Measurements from ENCODE around the gene RHOD. TPM values are rescaled to one million over a fixed set of nuclear protein-coding genes. Genes with fewer than 3 reads are reported as not detected.

Gene RHOD
- total and polyA plus RNA-seq, 7 donors, result 11.2 to 24.2 (median 14.6) TPM

- Histone ChIP-seq H3K27ac (peak overlapping the region in 3 of 4 donors; percentile 69 to 87 (median 83)), H3K4me1 (peaks cover 0 to 21% (median 18%) of the 10 kb centered on the region in 4 donors), H3K27me3 (no peaks in the 10 kb centered on the region), H3K9me3 (no peaks in the 10 kb centered on the region), H3K36me3 (no peaks in the 10 kb centered on the region), H3K4me3 (no peak overlapping the region)
- TF ChIP-seq EP300 (IDR thresholded peaks at IDR 0.05) (peak in 1 of 4 donors; percentile 30), POLR2A (IDR thresholded peaks at IDR 0.05) (no peak), POLR2AphosphoS5 (IDR thresholded peaks at IDR 0.05) (peak; percentile 61 to 83 (median 74)), CTCF (IDR thresholded peaks at IDR 0.05) (no peak)
- 55 to 60% methylated on average over 1 of the region's 1 CpG for WGBS, 2 donors
- intact Hi-C loops (cut with DNase I), result loop anchor here (10.0 kb wide), 1 partner anchor 694 kb away; no protein-coding TSS in a partner anchor
- peak; percentile 62 for DNase-seq
Observed at GRCh38 chr11:67111261-67111660, 54.6 kb downstream of the RHOD start.

DNA sequence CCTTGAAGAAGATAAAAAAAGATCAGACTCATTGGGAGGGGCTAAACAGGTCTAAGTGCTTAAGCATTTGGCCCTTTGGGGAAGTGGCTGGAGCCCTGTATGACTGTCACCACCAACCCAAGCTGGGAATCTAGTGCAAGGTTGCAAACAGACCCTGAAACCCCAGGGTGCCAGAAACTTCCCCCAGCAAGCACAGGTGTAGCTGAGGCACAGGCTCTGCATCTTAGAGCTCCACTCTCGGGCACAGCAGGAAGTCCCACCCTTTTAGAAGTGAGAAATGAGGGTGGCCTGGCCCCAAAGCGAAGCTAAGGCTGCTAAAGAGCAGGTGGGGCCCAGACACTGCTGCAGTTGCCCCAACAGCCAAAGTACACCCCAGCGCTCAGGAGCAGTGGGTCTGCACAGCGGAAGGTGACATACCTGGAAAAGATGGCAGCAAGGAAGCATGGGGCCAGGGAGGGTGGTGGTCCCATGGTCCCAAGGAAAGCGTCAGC lies 56.6 kb downstream of the RHOD start:
- 75 to 93% methylated on average over 5 of the region's 5 CpGs for WGBS, 2 donors
- H3K36me3 ChIP-seq, result no peaks in the 10 kb centered on the region
- intact Hi-C loops (cut with DNase I), result loop anchor here (10.0 kb wide), 1 partner anchor 692 kb away; no protein-coding TSS in a partner anchor
- H3K4me1 ChIP-seq, result peaks cover 0 to 34% (median 30%) of the 10 kb centered on the region in 4 donors
- H3K27ac ChIP-seq, result no peak overlapping the region
- H3K4me3 ChIP-seq, result no peak overlapping the region
- no peak for TF ChIP-seq POLR2A (IDR thresholded peaks at IDR 0.05)
- no peak for TF ChIP-seq POLR2AphosphoS5 (IDR thresholded peaks at IDR 0.05)
- TF ChIP-seq CTCF (IDR thresholded peaks at IDR 0.05), result no peak
- no peak for TF ChIP-seq EP300 (IDR thresholded peaks at IDR 0.05)
- no peaks in the 10 kb centered on the region for H3K9me3 ChIP-seq
- peak; percentile 28 for DNase-seq
- no peaks in the 10 kb centered on the region for H3K27me3 ChIP-seq

- H3K27ac ChIP-seq, result no peak overlapping the region
- no peaks in the 10 kb centered on the region for H3K36me3 ChIP-seq
- no peak overlapping the region for H3K4me3 ChIP-seq
- TF ChIP-seq EP300 (IDR thresholded peaks at IDR 0.05) (no peak), POLR2AphosphoS5 (IDR thresholded peaks at IDR 0.05) (no peak), POLR2A (IDR thresholded peaks at IDR 0.05) (no peak), CTCF (IDR thresholded peaks at IDR 0.05) (no peak)
- intact Hi-C loops (cut with DNase I), result loop anchor here (10.0 kb wide), 1 partner anchor 690 kb away; no protein-coding TSS in a partner anchor
- H3K27me3 ChIP-seq, result no peaks in the 10 kb centered on the region
- 39 to 82% methylated on average over 10 of the region's 10 CpGs for WGBS, 2 donors
- peaks cover 0 to 34% (median 31%) of the 10 kb centered on the region in 4 donors for H3K4me1 ChIP-seq
- no peak for DNase-seq
- H3K9me3 ChIP-seq, result no peaks in the 10 kb centered on the region
Observed at GRCh38 chr11:67114275-67114896, 57.7 kb downstream of the RHOD start.

DNA sequence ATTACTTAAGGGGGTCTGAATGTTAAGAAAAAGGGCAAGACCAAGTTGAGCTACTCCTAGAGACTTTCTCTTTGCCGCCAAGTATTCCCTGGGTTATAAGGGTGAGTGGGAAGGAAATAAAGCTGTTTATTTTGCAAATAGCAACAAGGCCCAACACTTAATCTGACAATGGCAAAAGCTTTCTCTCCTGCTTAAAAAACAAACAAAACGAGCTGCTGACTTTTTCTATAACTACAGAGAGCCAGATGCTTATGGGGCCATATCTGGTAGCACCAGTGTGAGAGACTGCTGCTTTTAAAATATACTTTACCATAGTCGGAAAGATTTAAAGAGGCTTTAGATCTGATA lies 60.1 kb downstream of the RHOD start:
- H3K27me3 ChIP-seq, result no peaks in the 10 kb centered on the region
- intact Hi-C loops (cut with DNase I), result loop anchor here (10.0 kb wide), 1 partner anchor 688 kb away; no protein-coding TSS in a partner anchor
- H3K4me1 ChIP-seq, result peaks cover 0 to 27% (median 21%) of the 10 kb centered on the region in 4 donors
- H3K4me3 ChIP-seq, result no peak overlapping the region
- H3K27ac ChIP-seq, result peak overlapping the region in 2 of 4 donors; percentile 98 to 99
- no peak for DNase-seq
- H3K9me3 ChIP-seq, result no peaks in the 10 kb centered on the region
- TF ChIP-seq POLR2AphosphoS5 (IDR thresholded peaks at IDR 0.05) (no peak), POLR2A (IDR thresholded peaks at IDR 0.05) (no peak), EP300 (IDR thresholded peaks at IDR 0.05) (no peak), CTCF (IDR thresholded peaks at IDR 0.05) (no peak)
- H3K36me3 ChIP-seq, result no peaks in the 10 kb centered on the region
- WGBS, 2 donors, result 72 to 74% methylated on average over 3 of the region's 3 CpGs

Measured in sigmoid colon (tissue), 7 donors.